ENCODE data around the gene TLR9.

The TLR9 gene

GRCh38 chr3:52176180-52176752, 49.2 kb downstream of the TLR9 start:
- no peak for DNase-seq

GRCh38 chr3:52175416-52176179, 49.8 kb downstream of the TLR9 start:
- DNase-seq: no peak

DNA sequence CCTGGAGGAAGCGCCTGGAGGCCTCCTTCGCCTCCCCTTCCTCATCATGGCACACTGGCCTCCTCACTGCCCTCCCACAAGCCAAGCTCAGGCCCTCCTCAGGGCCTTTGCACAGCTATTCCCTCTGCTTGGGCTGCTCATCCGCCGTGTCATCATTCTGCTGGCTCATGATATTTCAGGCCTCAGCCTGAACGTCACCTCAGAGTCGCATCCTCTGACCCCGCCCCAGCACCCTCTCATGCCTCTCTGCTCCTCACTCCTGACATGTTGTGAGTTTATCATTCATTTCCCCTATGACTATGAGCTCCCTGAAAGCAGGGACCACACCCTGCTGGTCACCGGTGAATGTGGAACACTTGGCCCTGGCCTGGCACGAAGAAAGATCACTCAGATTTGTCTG, 50.5 kb downstream of the TLR9 start:
- DNase-seq: no peak

GRCh38 chr3:52173101-52173500, 52.3 kb downstream of the TLR9 start:
- DNase-seq: no peak

DNA sequence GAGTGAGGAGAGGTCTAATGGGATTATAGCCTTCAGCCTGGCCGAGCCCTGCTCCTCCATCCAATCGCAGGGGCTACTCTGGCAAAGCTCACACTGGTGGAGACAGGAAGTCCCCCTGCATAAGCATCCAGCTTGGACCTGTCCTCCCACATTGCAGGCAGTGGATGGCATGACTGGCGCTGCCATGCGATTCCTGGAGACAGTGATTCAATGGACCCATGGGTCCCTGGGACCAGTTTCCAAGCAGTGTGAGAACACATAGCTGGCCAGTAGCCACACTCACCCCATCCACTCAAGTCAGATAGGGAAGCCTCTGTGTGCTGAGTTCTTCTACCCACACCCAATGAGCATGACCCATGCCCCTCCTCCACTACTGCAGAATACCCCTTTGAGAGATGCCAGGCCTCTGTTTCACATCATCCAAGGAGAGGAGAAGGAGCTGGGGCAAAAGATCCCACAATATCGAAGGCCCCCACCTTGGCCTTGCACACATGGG, 53.1 kb downstream of the TLR9 start:
- DNase-seq: peak in 23 of 58 donors; percentile 9 to 82 (median 41)

- DNase-seq: no peak
Observed at GRCh38 chr3:52171514-52172261, 53.8 kb downstream of the TLR9 start.
